GM10847 (cell line): ENCODE results near the gene BMPR1B.

Experiments used
- POLR2A ChIP-seq: IDR thresholded peaks from 2 replicates; pipeline ENCODE4 v1.6.1; 2011; ENCODE audit not compliant: insufficient read length; ENCODE audit errors: extremely low read depth

The BMPR1B gene

GRCh38 chr4:95087657-95088455 lies 330.1 kb downstream of the BMPR1B start:
- TF ChIP-seq POLR2A = no peak

- TF ChIP-seq POLR2A = no peak
These were observed 333.5 kb downstream of the BMPR1B start for GRCh38 chr4:95091272-95091671.

- no peak for TF ChIP-seq POLR2A
These were observed 335.0 kb downstream of the BMPR1B start for GRCh38 chr4:95092766-95093165.

- TF ChIP-seq POLR2A = no peak
These were observed 335.7 kb downstream of the BMPR1B start for GRCh38 chr4:95093460-95093859.

GRCh38 chr4:95093936-95094929 lies 336.5 kb downstream of the BMPR1B start:
- no peak for TF ChIP-seq POLR2A

GRCh38 chr4:95095348-95095974 lies 337.7 kb downstream of the BMPR1B start:
- TF ChIP-seq POLR2A = no peak

GRCh38 chr4:95102162-95102790 lies 344.5 kb downstream of the BMPR1B start:
- no peak for TF ChIP-seq POLR2A

- no peak for TF ChIP-seq POLR2A
These were observed 347.4 kb downstream of the BMPR1B start for GRCh38 chr4:95105112-95105511.

- no peak for TF ChIP-seq POLR2A
These were observed 348.2 kb downstream of the BMPR1B start for GRCh38 chr4:95105983-95106382.

GRCh38 chr4:95106408-95106928 lies 348.7 kb downstream of the BMPR1B start:
- TF ChIP-seq POLR2A = no peak

GRCh38 chr4:95107004-95107403 lies 349.2 kb downstream of the BMPR1B start:
- TF ChIP-seq POLR2A = no peak

GRCh38 chr4:95107635-95108034 lies 349.9 kb downstream of the BMPR1B start:
- TF ChIP-seq POLR2A = no peak

GRCh38 chr4:95108883-95109421 lies 351.2 kb downstream of the BMPR1B start:
- no peak for TF ChIP-seq POLR2A

GRCh38 chr4:95114521-95114920 lies 356.8 kb downstream of the BMPR1B start:
- no peak for TF ChIP-seq POLR2A
